HepG2 (cell line): ENCODE results near the gene DNAJA2. TPM values are rescaled to one million over a fixed set of nuclear protein-coding genes. Genes with fewer than 3 reads are reported as not detected.

Experiments
- ATAD3A ChIP-seq: sonication (generic); formaldehyde crosslinking; IDR thresholded peaks from 2 replicates; pipeline ENCODE4 v1.4.0; 2020; ENCODE audit warnings: missing genetic modification reagents
- CHD4 ChIP-seq: fragments of 200-600 bp; sonication (generic); IDR thresholded peaks from 2 replicates; pipeline ENCODE4 v1.7.0; 2017; ENCODE audit warnings: mild to moderate bottlenecking, low read length, borderline replicate concordance
- GATA4 ChIP-seq: sonication (generic); IDR thresholded peaks from 2 replicates; pipeline ENCODE4 v1.6.1; 2016; ENCODE audit warnings: antibody characterized with exemption, low read depth, borderline replicate concordance
- GLI4 ChIP-seq: sonication (generic); formaldehyde crosslinking; IDR thresholded peaks from 2 replicates; pipeline ENCODE4 v1.5.1; 2020; ENCODE audit warnings: missing genetic modification reagents, mild to moderate bottlenecking, moderate library complexity, borderline replicate concordance
- GPN1 ChIP-seq: sonication (generic); formaldehyde crosslinking; IDR thresholded peaks from 2 replicates; pipeline ENCODE4 v1.5.1; 2020; ENCODE audit warnings: missing genetic modification reagents, borderline replicate concordance
- JARID2 ChIP-seq: sonication (generic); formaldehyde crosslinking; IDR thresholded peaks from 2 replicates; pipeline ENCODE4 v1.8.1; 2023; ENCODE audit warnings: missing genetic modification reagents, inconsistent platforms; ENCODE audit not compliant: insufficient replicate concordance
- RBAK ChIP-seq: sonication (generic); formaldehyde crosslinking; IDR thresholded peaks from 2 replicates; pipeline ENCODE4 v1.5.1; 2020; ENCODE audit warnings: mild to moderate bottlenecking, missing genetic modification reagents
- SATB2 ChIP-seq: sonication (generic); formaldehyde crosslinking; IDR thresholded peaks from 2 replicates; pipeline ENCODE4 v1.5.0; 2020; ENCODE audit warnings: missing genetic modification reagents
- SKI ChIP-seq: fragments of 450-650 bp; IDR thresholded peaks from one replicate; pipeline ENCODE4 v1.6.1; 2018; ENCODE audit warnings: mild to moderate bottlenecking; ENCODE audit not compliant: partially characterized antibody
- SMAD9 ChIP-seq: sonication (generic); formaldehyde crosslinking; IDR thresholded peaks from 2 replicates; pipeline ENCODE4 v1.5.1; 2020; ENCODE audit warnings: mild to moderate bottlenecking, missing genetic modification reagents
- SP5 ChIP-seq: IDR thresholded peaks from 2 replicates; pipeline ENCODE4 v1.6.1; 2016; ENCODE audit warnings: low read depth, borderline replicate concordance
- YY1 ChIP-seq: IDR thresholded peaks from 2 replicates; pipeline ENCODE4 v1.6.1; 2011; ENCODE audit warnings: low read length, low read depth, moderate library complexity, mild to moderate bottlenecking; ENCODE audit not compliant: insufficient read depth, insufficient replicate concordance
- ZNF136 ChIP-seq: sonication (generic); formaldehyde crosslinking; IDR thresholded peaks from 2 replicates; pipeline ENCODE4 v1.8.1; 2022; ENCODE audit warnings: low read depth, mild to moderate bottlenecking, moderate library complexity, missing genetic modification reagents
- ZNF143 ChIP-seq: sonication (generic); formaldehyde crosslinking; IDR thresholded peaks from 2 replicates; pipeline ENCODE4 v1.4.0; 2020; ENCODE audit warnings: missing genetic modification reagents
- ZNF264 ChIP-seq: sonication (generic); formaldehyde crosslinking; IDR thresholded peaks from 2 replicates; pipeline ENCODE4 v1.4.0; 2020; ENCODE audit warnings: missing genetic modification reagents
- ZNF674 ChIP-seq: sonication (generic); formaldehyde crosslinking; IDR thresholded peaks from 2 replicates; pipeline ENCODE4 v1.5.0; 2020; ENCODE audit warnings: low read depth, mild to moderate bottlenecking, missing genetic modification reagents
- ZNF777 ChIP-seq: sonication (generic); formaldehyde crosslinking; IDR thresholded peaks from 2 replicates; pipeline ENCODE4 v1.4.0; 2020; ENCODE audit warnings: missing genetic modification reagents
- ZNF781 ChIP-seq: sonication (generic); formaldehyde crosslinking; IDR thresholded peaks from 2 replicates; pipeline ENCODE4 v1.5.1; 2020; ENCODE audit warnings: borderline replicate concordance, mild to moderate bottlenecking, missing genetic modification reagents; ENCODE audit errors: not compliant biosample characterization
- polyA plus RNA-seq, 8 experiments: library from polyadenylated mRNA; depleted of rRNA in 3 of 8; stranded (reverse) in 7 of 8; unstranded in 1 of 8; fragments of >200 nt; fragmentation: Illumina TruSeq in 4 of 8; extraction: Trizol in 4 of 8; gene quantifications; 2 replicates each; pipeline versions ENCODE4 v1.2.1 to v1.2.3, GENCODE V29; 2011 to 2016; ENCODE audit warnings: low read depth in 4 of 8, missing spikeins in 1 of 8, mixed read lengths in 1 of 8; ENCODE audit not compliant: insufficient read depth in 1 of 8
- total RNA-seq, 5 experiments: library from RNA; depleted of rRNA; stranded (reverse); fragments of >200 nt; fragmentation: Illumina TruSeq; extraction: Trizol; gene quantifications; 2 replicates each; pipeline ENCODE4 v1.2.3, GENCODE V29; 2016; ENCODE audit warnings: low read depth in 1 of 5
- TF ChIP-seq, protein P1 (sequence below): sonication (generic); formaldehyde crosslinking; conservative IDR thresholded peaks from 2 replicates; pipeline ENCODE4 v1.8.0; 2022; ENCODE audit warnings: mild to moderate bottlenecking, moderate library complexity, missing genetic modification reagents
- TF ChIP-seq, protein P2 (sequence below): sonication (generic); formaldehyde crosslinking; IDR thresholded peaks from 2 replicates; pipeline ENCODE4 v1.4.0; 2020; ENCODE audit warnings: missing genetic modification reagents, borderline replicate concordance
- TF ChIP-seq, protein P3 (sequence below): IDR thresholded peaks from 2 replicates; pipeline ENCODE4 v1.6.1; 2016; ENCODE audit warnings: low read depth, borderline replicate concordance
- TF ChIP-seq, protein P4 (sequence below): sonication (generic); formaldehyde crosslinking; IDR thresholded peaks from 2 replicates; pipeline ENCODE4 v1.4.0; 2020; ENCODE audit warnings: missing genetic modification reagents

The DNAJA2 gene
- total and polyA plus RNA-seq, 2 of the 13 experiments (the other 11 are each of a cell fraction or from before 2014, with no cell fraction given) = 25.4 to 176 TPM

DNA sequence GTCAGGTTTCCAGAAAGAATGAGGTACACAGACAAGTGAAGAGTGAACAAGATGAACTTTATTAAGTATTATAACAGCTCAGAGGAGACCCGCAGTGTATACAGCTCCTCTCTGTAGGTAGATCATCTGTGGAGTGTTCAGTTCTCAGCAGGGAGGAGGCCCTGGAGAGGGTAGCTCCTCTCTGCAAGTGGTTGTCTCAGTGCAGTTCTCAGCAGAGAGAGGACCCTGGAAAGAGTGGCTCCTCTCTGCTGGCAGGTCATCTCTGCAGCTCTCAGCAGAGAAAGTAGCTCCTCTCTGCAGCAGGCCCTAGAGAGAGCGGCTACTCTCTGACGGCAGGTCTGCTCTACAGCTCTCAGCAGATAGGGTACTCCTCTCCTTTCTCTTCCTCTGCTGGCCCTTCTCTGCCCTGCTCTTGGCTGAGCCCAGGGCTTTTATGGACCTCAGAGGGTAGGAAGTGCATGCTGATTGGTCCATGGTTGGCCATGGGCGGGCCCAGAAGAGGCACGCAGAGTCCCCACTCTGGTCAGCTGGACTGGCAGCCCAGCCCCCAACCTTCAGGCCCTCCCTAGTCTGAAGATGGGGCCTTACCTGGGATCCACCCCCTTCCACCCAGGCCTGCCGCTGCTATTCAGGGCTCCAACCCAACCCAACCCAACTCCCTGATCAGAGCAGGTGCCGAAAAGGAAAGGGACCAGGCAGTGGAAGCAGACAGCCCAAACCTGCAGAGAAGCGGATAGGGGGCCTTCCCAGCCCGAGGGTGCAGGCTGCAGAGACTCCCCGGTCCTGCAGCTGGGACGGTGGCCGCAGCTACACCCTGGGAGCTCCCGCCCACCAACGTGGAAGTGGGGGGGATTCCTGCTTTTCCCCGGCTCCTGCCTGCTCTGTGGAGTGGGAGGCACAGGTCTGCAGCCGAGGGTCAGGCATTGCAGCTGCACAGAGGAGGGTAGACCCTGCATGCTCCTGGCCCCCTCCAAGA is 18.5 kb upstream of the DNAJA2 start (continued):
- TF ChIP-seq GLI4 (CRISPR knock-in tag) (no peak), GPN1 (CRISPR knock-in tag) (no peak), YY1 (no peak), GATA4 (peak; percentile 48; the same call in 1 of the 2 replicates), RBAK (CRISPR knock-in tag) (no peak), ZNF674 (no peak), ZNF777 (no peak), SKI (no peak), ZNF136 (CRISPR knock-in tag) (no peak), ZNF264 (CRISPR knock-in tag) (no peak), JARID2 (CRISPR knock-in tag) (no peak), SP5 (no peak), CHD4 (no peak), ATAD3A (no peak), ZNF143 (CRISPR knock-in tag) (no peak), SMAD9 (CRISPR knock-in tag) (no peak), SATB2 (CRISPR knock-in tag) (no peak), ZNF781 (no peak)
- TF ChIP-seq, protein P1, sequence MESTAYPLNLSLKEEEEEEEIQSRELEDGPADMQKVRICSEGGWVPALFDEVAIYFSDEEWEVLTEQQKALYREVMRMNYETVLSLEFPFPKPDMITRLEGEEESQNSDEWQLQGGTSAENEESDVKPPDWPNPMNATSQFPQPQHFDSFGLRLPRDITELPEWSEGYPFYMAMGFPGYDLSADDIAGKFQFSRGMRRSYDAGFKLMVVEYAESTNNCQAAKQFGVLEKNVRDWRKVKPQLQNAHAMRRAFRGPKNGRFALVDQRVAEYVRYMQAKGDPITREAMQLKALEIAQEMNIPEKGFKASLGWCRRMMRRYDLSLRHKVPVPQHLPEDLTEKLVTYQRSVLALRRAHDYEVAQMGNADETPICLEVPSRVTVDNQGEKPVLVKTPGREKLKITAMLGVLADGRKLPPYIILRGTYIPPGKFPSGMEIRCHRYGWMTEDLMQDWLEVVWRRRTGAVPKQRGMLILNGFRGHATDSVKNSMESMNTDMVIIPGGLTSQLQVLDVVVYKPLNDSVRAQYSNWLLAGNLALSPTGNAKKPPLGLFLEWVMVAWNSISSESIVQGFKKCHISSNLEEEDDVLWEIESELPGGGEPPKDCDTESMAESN (CRISPR knock-in tag) = no peak; the same call in 1 of the 2 replicates
- TF ChIP-seq, protein P2, sequence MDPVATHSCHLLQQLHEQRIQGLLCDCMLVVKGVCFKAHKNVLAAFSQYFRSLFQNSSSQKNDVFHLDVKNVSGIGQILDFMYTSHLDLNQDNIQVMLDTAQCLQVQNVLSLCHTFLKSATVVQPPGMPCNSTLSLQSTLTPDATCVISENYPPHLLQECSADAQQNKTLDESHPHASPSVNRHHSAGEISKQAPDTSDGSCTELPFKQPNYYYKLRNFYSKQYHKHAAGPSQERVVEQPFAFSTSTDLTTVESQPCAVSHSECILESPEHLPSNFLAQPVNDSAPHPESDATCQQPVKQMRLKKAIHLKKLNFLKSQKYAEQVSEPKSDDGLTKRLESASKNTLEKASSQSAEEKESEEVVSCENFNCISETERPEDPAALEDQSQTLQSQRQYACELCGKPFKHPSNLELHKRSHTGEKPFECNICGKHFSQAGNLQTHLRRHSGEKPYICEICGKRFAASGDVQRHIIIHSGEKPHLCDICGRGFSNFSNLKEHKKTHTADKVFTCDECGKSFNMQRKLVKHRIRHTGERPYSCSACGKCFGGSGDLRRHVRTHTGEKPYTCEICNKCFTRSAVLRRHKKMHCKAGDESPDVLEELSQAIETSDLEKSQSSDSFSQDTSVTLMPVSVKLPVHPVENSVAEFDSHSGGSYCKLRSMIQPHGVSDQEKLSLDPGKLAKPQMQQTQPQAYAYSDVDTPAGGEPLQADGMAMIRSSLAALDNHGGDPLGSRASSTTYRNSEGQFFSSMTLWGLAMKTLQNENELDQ (CRISPR knock-in tag) = no peak
- TF ChIP-seq, protein P3, sequence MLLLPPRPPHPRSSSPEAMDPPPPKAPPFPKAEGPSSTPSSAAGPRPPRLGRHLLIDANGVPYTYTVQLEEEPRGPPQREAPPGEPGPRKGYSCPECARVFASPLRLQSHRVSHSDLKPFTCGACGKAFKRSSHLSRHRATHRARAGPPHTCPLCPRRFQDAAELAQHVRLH (CRISPR knock-in tag) = no peak
- TF ChIP-seq, protein P4, sequence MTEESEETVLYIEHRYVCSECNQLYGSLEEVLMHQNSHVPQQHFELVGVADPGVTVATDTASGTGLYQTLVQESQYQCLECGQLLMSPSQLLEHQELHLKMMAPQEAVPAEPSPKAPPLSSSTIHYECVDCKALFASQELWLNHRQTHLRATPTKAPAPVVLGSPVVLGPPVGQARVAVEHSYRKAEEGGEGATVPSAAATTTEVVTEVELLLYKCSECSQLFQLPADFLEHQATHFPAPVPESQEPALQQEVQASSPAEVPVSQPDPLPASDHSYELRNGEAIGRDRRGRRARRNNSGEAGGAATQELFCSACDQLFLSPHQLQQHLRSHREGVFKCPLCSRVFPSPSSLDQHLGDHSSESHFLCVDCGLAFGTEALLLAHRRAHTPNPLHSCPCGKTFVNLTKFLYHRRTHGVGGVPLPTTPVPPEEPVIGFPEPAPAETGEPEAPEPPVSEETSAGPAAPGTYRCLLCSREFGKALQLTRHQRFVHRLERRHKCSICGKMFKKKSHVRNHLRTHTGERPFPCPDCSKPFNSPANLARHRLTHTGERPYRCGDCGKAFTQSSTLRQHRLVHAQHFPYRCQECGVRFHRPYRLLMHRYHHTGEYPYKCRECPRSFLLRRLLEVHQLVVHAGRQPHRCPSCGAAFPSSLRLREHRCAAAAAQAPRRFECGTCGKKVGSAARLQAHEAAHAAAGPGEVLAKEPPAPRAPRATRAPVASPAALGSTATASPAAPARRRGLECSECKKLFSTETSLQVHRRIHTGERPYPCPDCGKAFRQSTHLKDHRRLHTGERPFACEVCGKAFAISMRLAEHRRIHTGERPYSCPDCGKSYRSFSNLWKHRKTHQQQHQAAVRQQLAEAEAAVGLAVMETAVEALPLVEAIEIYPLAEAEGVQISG (CRISPR knock-in tag) = no peak
